Panc1 (cell line): ENCODE results near the gene PHRF1. TPM values are rescaled to one million over a fixed set of nuclear protein-coding genes. Genes with fewer than 3 reads are reported as not detected.

Experiments
- ATAC-seq: fragments of 200-7000 bp; cut with Tn5 transposase; 2 replicates; pipeline ENCODE4 v1.9.1; 2020; ENCODE audit warnings: mild to moderate bottlenecking, moderate library complexity
- BruUV-seq: library from RNA; stranded (reverse); fragments of 400-500 nt; replicated peaks from 2 replicates; lab custom pipeline; 2021; lab: Mats Ljungman, UMichigan
- CTCF ChIA-PET: fragments of 300-600 bp; sonication (Branson Sonifier 250); formaldehyde crosslinking; loops from one replicate; lab custom pipeline; 2022; ENCODE audit warnings: antibody characterized with exemption; lab: Charles Lee
- POLR2A ChIA-PET: fragments of 300-600 bp; sonication (Branson Sonifier 250); formaldehyde crosslinking; loops from one replicate; lab custom pipeline; 2022; ENCODE audit warnings: antibody characterized with exemption; lab: Charles Lee
- DNase-seq: peaks from one replicate; pipeline ENCODE4 v3.0.0-alpha.2; 2010; ENCODE audit warnings: low read depth, low spot score
- H3K27ac ChIP-seq: 2 replicates; pipeline ENCODE4 v1.5.1; 2011; ENCODE audit warnings: mild to moderate bottlenecking, low read length, inconsistent platforms
- H3K27me3 ChIP-seq: fragments of 200-500 bp; sonication (Bioruptor generic); 2 replicates; pipeline ENCODE4 v1.6.0; 2014; ENCODE audit warnings: low read length, inconsistent platforms; ENCODE audit not compliant: control insufficient read depth, insufficient read depth
- H3K36me3 ChIP-seq: fragments of 200-500 bp; sonication (Bioruptor generic); 2 replicates; pipeline ENCODE4 v1.5.1; 2014; ENCODE audit warnings: inconsistent platforms, mild to moderate bottlenecking, low read length, moderate library complexity; ENCODE audit not compliant: control insufficient read depth, insufficient read depth
- H3K4me1 ChIP-seq: 2 replicates; pipeline ENCODE4 v1.5.1; 2011; ENCODE audit warnings: inconsistent platforms, mild to moderate bottlenecking, low read length, moderate library complexity; ENCODE audit not compliant: control insufficient read depth, insufficient read depth
- H3K4me3 ChIP-seq, 2 experiments: 2 replicates each; pipeline ENCODE4 v1.5.1; 2011 to 2012; ENCODE audit warnings: low read depth in 2 of 2, low read length in 2 of 2, mild to moderate bottlenecking in 2 of 2, inconsistent platforms in 1 of 2, moderate library complexity in 1 of 2
- H3K9me3 ChIP-seq: fragments of 200-500 bp; sonication (Bioruptor generic); 2 replicates; pipeline ENCODE4 v1.5.1; 2014; ENCODE audit warnings: low read depth, mild to moderate bottlenecking, inconsistent platforms, low read length, moderate library complexity; ENCODE audit not compliant: control insufficient read depth, insufficient read depth
- CTCF ChIP-seq: fragments of 450-650 bp; IDR thresholded peaks from 2 replicates; pipeline ENCODE4 v1.5.1; 2017; ENCODE audit warnings: mild to moderate bottlenecking
- POLR2AphosphoS5 ChIP-seq: IDR thresholded peaks from 2 replicates; pipeline ENCODE4 v1.6.1; 2012; ENCODE audit warnings: mild to moderate bottlenecking, low read depth, low read length, moderate library complexity
- REST ChIP-seq, 2 experiments: IDR thresholded peaks; 2 replicates each; pipeline ENCODE4 v1.6.1; 2011 to 2012; ENCODE audit warnings: low read depth in 2 of 2, control low read depth in 1 of 2, low read length in 1 of 2, mild to moderate bottlenecking in 1 of 2, moderate library complexity in 1 of 2; ENCODE audit not compliant: insufficient read depth in 1 of 2
- SIN3A ChIP-seq: IDR thresholded peaks from 2 replicates; pipeline ENCODE4 v1.6.1; 2012; ENCODE audit warnings: low read depth, mild to moderate bottlenecking, low read length, moderate library complexity, borderline replicate concordance; ENCODE audit not compliant: insufficient read depth
- TCF7L2 ChIP-seq: IDR thresholded peaks from 2 replicates; pipeline ENCODE4 v1.6.1; 2011; ENCODE audit warnings: mild to moderate bottlenecking, low read depth, low read length, inconsistent platforms
- in situ Hi-C: cut with HindIII; loops from 2 replicates; pipeline ENCODE4 v1.10.0; 2016; ENCODE audit warnings: low sequenced_read_pairs, low pct_unique_long_range_greater_than_20kb
- intact Hi-C: fragments of 100-400 bp; cut with micrococcal nuclease; formaldehyde crosslinking; loops from one replicate; pipeline ENCODE4 v1.10.0; 2022; ENCODE audit not compliant: unreplicated experiment
- total RNA-seq: library from RNA; stranded (reverse); gene quantifications from one replicate; pipeline ENCODE4 v1.2.1, GENCODE V29; 2021; ENCODE audit not compliant: unreplicated experiment

Gene PHRF1
- total RNA-seq, 1 experiment from 2014 or later, result 90.6 TPM

DNA sequence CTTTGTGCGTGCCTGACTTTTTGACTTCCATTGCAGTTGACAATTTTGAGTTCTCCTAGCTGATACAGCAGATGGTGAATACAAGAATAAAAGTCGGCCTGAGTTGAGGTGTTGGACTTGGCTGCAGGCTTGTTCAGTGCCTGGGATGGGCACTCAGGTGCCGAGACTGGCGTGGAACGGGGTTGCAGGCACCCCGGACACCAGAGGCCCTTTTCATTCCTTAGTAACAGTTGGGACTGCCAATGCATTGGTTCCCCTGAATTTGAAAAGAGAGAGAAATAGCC, 1.3 kb downstream of the PHRF1 start:
- ChIA-PET POLR2A (no interaction called here), CTCF (no interaction called here)
- Histone ChIP-seq H3K4me3 (peak overlapping the region; percentile 82 to 96), H3K27ac (peak overlapping the region; percentile 95), H3K27me3 (no peaks in the 10 kb centered on the region), H3K9me3 (no peaks in the 10 kb centered on the region), H3K4me1 (peaks cover 35% of the 10 kb centered on the region), H3K36me3 (peaks cover 8% of the 10 kb centered on the region; the same call in 1 of the 2 replicates)
- ATAC-seq (no peak), DNase-seq (no peak)
- no peak for TF ChIP-seq SIN3A
- no peak for TF ChIP-seq REST (IDR thresholded peaks at IDR 0.05; ENCODE audit: insufficient read depth in 1 of 2, low read depth in 2 of 2, low read length in 1 of 2)
- no peak for TF ChIP-seq CTCF
- no peak; the same call in 1 of the 2 replicates for TF ChIP-seq POLR2AphosphoS5
- TF ChIP-seq TCF7L2, result no peak
- BruUV-seq, result TSS peak; percentile 79
- intact Hi-C loops (no loop called here), in situ Hi-C loops (no loop called here)

DNA sequence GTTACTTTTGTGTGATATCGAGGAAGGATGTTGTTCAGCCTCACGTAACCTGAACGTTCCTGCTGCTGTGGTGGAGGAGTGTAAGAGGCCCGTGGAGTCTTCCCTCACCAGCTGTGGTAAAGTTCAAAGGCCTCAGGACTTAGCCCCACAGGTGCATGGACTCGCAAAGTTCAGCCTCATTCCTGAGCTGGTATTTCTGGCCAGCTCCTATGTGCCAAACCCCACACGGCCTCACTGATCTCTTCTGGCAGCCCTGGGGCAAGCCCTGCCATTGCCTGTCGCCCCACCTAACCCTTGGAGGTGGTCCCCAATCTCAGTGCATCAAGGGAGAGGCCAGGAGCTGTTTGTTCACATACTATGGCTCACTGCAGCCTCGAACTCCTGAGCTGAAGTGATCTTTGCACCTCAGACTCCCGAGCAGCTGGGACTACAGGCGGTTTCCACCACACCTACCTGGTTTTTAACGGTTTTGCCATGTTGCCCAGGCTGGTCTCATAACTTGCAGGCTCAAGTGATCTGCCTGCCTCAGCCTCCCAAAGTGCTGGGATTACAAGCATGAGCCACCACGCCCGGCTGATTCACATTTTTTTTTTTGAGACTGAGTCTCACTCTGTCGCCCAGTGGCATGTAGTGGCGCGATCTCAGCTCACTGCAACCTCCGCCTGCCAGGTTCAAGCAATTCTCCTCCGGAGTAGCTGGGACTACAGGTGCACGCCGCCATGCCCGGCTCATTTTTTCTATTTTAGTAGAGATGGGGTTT, 2.2 kb downstream of the PHRF1 start:
- intact Hi-C loops (no loop called here), in situ Hi-C loops (no loop called here)
- TF ChIP-seq REST (IDR thresholded peaks at IDR 0.05; ENCODE audit: insufficient read depth in 1 of 2, low read depth in 2 of 2, low read length in 1 of 2) (no peak), SIN3A (no peak), POLR2AphosphoS5 (no peak), CTCF (no peak), TCF7L2 (no peak)
- no peak for ATAC-seq
- H3K36me3 ChIP-seq, result peaks cover 8% of the 10 kb centered on the region; the same call in 1 of the 2 replicates
- no TSS peak for BruUV-seq
- no peaks in the 10 kb centered on the region for H3K9me3 ChIP-seq
- CTCF ChIA-PET, result no interaction called here
- no peaks in the 10 kb centered on the region for H3K27me3 ChIP-seq
- peak overlapping the region; percentile 95 for H3K27ac ChIP-seq
- H3K4me1 ChIP-seq, result peaks cover 35% of the 10 kb centered on the region
- H3K4me3 ChIP-seq, result peak overlapping the region; percentile 82 to 96
- DNase-seq, result no peak
- POLR2A ChIA-PET, result interaction anchor here (0.6 kb wide), 1 partner anchor 10 kb away, joined by 4 read pairs; no protein-coding TSS in a partner anchor
